Erythroblast (primary cell): Measurements from ENCODE around the gene RERE.

Source experiments
- DNase-seq, 2 experiments: peaks; one replicate each; lab custom pipeline; 2025; lab: John Stamatoyannopoulos, UW
- GATA1 ChIP-seq: IDR thresholded peaks from 2 replicates; pipeline ENCODE4 v1.6.1; 2011; ENCODE audit warnings: low read depth, mild to moderate bottlenecking, control low read depth, low read length, moderate library complexity
- POLR2A ChIP-seq: IDR thresholded peaks from 2 replicates; pipeline ENCODE4 v1.6.1; 2011; ENCODE audit warnings: mild to moderate bottlenecking, low read length

RERE gene

DNA sequence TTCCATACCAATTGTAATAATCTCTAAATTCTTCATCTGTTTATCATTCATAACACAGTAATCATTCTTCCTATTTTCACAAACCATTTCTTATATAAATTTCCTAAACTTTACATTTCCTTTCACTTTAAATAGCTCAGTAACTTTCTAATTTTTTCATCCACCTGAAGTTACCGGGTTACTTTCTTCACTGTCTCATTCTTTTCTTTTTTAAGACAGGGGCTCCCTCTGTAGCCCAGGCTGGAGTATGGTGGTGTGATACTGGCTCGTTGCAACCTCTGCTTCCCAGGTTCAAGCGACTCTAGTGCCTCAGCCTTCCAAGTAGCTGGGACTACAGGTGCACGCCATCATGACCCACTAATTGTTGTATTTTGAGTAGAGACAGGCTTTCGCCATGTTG, 41.3 kb downstream of the RERE start:
- TF ChIP-seq GATA1 (no peak), POLR2A (no peak)
- no peak for DNase-seq

- DNase-seq = no peak
- TF ChIP-seq POLR2A = no peak
- TF ChIP-seq GATA1 = no peak
Measured at GRCh38 chr1:8767006-8767405, 50.4 kb downstream of the RERE start.

- no peak for TF ChIP-seq GATA1
- TF ChIP-seq POLR2A = no peak
- no peak for DNase-seq
Measured at GRCh38 chr1:8765198-8765597, 52.2 kb downstream of the RERE start.

- no peak for DNase-seq
- TF ChIP-seq POLR2A (no peak), GATA1 (no peak)
Measured at GRCh38 chr1:8764293-8764937, 53.0 kb downstream of the RERE start.

GRCh38 chr1:8763888-8764287, 53.6 kb downstream of the RERE start:
- no peak for DNase-seq
- no peak for TF ChIP-seq POLR2A
- no peak for TF ChIP-seq GATA1

GRCh38 chr1:8754993-8755392, 62.4 kb downstream of the RERE start:
- TF ChIP-seq GATA1 (no peak), POLR2A (no peak)
- DNase-seq = no peak

GRCh38 chr1:8754247-8754650, 63.2 kb downstream of the RERE start:
- DNase-seq = no peak
- TF ChIP-seq POLR2A (no peak), GATA1 (no peak)

- no peak for TF ChIP-seq POLR2A
- TF ChIP-seq GATA1 = no peak
- DNase-seq = no peak
Measured at GRCh38 chr1:8753736-8754135, 63.7 kb downstream of the RERE start.

DNA sequence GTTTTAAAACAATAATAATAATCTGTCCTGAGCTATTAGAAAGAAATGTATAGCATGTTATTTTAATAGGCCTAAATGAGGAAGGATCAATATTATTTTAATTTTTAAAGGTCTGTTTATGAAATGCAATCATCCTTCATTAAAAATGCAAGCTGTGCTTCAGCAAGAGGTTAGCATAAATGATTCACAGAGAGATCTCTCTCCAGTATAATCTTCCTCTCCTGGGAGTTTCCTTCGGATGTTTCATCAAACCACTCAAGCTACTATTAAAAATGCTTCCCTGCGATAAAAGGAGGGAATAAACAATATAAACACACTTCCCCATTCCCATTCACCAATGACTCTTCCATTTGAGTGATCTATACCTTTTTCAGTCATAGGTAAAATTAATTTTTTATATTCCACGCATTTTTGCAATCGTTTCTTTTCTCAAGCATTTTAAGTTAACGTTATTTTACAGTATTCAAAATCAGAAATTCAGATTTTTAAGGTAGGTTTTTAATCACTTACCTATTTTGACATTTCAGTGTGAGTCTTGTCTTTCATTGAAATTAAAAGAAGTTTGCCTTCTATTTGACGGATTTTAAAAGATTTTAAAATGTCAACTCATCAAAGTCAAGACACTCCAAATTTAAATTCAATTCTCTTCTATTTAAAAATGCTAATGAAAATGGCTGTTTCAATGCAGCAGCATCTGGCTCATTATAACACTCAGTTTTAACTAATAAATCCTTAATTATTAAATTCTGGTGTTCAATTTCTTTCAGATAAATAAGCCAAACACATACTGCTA, 64.3 kb downstream of the RERE start:
- TF ChIP-seq POLR2A = no peak
- TF ChIP-seq GATA1 = no peak
- DNase-seq = no peak

- TF ChIP-seq POLR2A (no peak), GATA1 (no peak)
Measured at GRCh38 chr1:8752411-8752810, 65.0 kb downstream of the RERE start.

DNA sequence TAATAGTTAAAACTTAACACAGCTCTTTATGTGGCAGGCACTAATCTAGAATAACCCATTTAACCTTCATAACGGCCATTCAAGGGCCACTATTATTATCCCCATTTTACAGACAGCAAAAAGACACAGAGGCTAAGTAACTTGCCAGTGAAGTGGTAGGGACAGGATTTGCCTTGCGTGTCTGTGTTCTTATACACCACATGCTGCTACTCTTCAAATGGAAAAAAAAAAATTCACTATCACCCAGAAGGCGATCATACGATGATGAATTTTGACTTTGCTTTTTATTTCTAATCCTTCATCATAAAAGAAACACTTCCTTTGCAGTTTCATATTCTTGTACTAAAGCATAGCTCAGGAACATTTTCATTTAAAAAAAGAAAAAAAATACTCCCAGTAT, 65.5 kb downstream of the RERE start:
- no peak for DNase-seq
- TF ChIP-seq GATA1 (no peak), POLR2A (no peak)

More at GRCh38 chr1:8752411-8752810, 65.0 kb downstream of the RERE start:
- no peak for DNase-seq

DNA sequence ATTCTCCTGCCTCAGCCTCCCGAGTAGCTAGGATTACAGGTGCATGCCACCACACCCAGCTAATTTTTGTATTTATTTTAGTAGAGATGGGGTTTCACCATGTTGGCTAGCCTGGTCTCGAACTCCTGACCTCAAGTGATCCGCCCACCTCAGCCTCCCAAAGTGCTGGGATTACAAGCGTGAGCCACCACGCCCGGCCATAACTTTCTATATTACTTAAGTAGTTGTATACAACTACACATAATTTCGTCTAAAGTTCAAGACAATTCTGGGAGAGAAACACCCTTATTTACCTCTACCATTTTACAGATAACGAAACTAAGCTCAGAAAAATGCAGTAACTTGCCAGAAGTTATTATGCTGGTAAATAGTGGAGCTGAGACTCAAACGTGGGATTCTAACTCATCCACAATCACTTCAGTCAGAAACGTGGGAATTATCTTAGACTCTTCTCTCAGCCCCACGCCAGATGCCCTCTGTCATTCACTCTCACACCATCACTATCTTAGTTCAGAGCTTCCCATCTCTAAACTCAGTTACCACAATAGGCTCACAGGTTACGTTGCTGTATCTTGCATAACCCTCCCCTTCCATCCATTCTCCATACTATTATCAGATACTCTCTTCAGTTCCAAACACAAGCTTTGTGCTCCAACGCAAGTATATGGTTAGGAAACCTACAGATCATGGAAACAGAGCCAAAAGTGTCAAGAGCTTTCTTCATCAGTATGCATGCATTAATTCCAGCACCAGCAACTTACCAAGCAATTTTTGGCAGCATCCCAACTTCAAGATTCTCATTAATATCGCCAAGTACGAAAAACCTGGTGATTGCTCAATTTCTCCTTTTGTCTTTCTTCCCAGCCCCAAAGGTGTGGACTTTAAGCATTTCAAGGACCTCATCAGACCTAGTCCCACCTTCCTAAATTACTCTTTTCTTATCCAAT, 69.3 kb downstream of the RERE start:
- no peak for DNase-seq
- TF ChIP-seq GATA1 (no peak), POLR2A (no peak)

GRCh38 chr1:8746554-8746953, 70.9 kb downstream of the RERE start:
- DNase-seq = no peak
- TF ChIP-seq POLR2A (no peak), GATA1 (no peak)
